AG20443 (cell line): ENCODE data around the gene OSMR.
"Not testable (repeated sequence)": the region's sequence is repeated elsewhere in the genome, so short reads cannot be mapped to it uniquely, and the experiment has no call there.

Experiments used
- DNase-seq: peaks from one replicate; pipeline ENCODE4 v3.0.0; 2012; ENCODE audit warnings: low spot score, mixed read lengths

The OSMR gene

GRCh38 chr5:38831117-38831516, 14.7 kb upstream of the OSMR start:
- DNase-seq: no peak

DNA sequence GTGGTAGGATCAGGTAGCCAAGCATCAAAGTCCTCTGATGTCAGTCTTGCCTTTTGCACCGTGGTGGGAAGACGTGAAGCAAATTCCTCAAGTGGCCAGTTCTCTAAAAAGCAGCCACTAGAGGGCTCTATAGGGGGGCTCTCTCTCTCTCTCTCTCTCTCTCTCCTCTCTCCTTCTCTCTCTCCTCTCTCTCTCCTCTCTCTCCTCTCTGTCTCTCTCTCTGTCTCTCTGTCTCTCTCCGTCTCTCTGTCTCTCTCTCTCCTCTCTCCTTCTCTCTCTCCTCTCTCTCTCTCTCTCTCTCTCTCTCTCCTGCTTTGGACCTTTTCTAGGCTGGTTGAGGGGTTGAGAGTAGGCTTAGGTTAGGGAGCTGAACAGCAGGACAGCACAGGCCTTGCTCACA, 13.9 kb upstream of the OSMR start:
- DNase-seq: no peak

DNA sequence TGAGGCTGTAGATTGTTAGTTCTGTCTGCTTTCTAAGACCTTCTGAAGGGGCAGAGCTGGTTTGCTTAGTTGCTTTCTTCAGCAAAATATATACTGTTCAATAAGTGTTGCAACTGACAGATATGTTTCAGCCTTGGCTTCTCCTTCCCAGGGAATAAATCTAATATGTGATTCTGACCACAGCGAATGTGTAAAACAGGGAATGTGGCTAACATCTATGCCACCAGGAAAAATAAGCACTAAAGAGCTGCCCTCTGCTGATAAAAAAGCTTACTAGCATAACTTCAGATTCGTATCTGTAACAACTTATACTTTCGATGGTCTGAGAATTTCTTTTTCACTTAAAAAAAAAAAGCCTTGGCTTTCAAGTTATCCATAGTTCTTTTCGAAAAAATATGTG, 13.0 kb upstream of the OSMR start:
- no peak for DNase-seq

DNA sequence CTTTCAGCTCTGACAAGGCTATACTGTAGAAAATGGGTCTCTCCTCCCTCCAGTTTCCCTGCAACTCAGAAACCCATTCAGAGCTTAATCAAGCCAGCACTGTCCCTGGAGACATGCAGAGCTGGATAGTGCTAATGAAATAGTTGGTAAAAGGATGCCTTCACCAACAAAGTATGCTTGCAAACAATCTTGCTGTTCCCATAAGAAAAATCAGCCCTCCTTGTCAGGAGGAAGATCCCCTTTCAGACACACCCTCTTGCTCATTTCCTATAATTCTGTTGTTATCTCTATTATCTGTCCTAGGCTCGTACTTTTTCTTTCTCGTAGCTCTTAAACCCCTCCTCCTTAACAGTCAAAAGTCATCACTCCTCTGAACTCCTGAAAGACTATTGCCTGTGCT, 9.9 kb upstream of the OSMR start:
- DNase-seq: peak; percentile 32

DNA sequence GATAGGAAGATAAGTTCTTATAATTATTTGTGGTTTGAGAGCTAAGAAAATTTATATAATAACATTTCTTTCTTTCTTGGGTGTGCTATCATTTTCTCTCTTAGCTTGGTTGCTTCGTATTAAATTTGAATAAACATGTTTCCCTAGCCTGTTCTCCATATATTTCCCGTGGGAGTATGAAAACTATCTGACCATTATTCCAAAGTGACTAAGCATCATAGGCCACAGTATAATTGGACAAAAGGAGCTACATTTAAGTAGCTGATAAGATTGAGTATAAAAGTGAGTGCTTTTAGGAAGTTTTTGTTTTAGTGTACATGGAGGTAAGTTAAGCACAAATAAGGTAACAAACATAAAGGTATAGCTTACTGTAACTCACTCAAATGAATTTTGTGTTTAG, 8.4 kb upstream of the OSMR start:
- no peak for DNase-seq

- DNase-seq: no peak
These were observed 7.9 kb upstream of the OSMR start for GRCh38 chr5:38837932-38838331.

GRCh38 chr5:38843665-38844064, 2.1 kb upstream of the OSMR start:
- DNase-seq: no peak

- peak; percentile 31 for DNase-seq
These were observed 683 bp downstream of the OSMR start for GRCh38 chr5:38846379-38847011.

- DNase-seq: no peak
These were observed 1.9 kb downstream of the OSMR start for GRCh38 chr5:38847559-38848347.

- no peak for DNase-seq
These were observed 2.8 kb downstream of the OSMR start for GRCh38 chr5:38848637-38849036.

DNA sequence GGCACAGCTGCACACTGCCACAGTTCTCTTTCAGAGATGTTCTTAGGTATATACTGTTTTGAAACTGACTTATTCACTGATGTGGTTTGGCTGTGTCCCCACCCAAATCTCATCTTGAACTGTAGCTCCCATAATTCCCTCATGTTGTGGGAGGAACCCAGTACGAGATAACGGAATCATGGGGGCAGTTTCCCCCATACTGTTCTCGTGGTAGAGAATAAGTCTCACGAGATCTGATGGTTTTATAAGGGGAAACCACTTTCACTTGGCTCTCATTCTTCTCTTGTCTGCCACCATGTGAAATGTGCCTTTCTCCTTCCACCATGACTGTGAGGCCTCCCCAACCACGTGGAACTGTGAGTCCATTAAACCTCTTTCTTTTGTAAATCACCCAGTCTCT, 5.8 kb downstream of the OSMR start:
- not testable (repeated sequence) for DNase-seq

GRCh38 chr5:38853753-38854470, 8.1 kb downstream of the OSMR start:
- peak; percentile 82 for DNase-seq

- DNase-seq: no peak
These were observed 9.1 kb downstream of the OSMR start for GRCh38 chr5:38854907-38855306.

DNA sequence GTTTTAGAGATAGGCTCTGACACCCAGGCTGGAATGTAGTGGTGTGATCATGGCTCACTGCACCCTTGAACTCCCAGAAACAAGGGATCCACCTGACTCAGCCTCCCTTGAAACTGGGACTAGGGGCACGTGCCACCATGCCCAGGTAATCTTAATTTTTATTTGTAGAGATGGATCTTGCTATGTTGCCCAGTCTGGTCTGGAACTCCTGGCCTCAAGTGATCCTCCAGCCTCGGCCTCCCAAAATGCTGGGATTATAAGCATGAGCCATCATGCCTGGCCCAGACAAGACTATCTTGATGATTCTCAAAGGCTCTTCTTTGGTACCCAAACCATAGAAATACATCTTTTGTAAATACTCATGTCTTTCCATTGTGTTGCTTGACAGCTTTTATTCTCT, 10.8 kb downstream of the OSMR start:
- no peak for DNase-seq

GRCh38 chr5:38858839-38859238, 13.0 kb downstream of the OSMR start:
- DNase-seq: no peak

GRCh38 chr5:38861986-38862770, 16.4 kb downstream of the OSMR start:
- not testable (repeated sequence) for DNase-seq

GRCh38 chr5:38866362-38867031, 20.7 kb downstream of the OSMR start:
- no peak for DNase-seq

DNA sequence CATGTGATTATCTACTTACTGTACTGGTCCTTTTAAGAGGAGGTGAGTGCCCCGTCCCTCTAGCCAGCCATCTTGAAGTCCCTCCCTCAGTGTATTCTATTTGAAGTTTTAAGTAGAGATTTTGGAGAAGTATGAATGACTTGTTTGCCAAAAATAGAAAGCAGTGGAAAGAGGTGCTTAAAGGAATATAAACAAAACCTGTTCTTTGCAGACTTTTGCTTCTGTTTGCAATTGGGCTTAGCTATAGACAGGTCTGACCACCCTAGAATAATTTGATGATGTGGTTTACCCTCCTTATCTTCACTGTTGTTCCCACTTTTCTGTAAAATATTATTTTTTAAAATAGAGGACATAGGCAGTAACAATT, 21.2 kb downstream of the OSMR start:
- no peak for DNase-seq

- DNase-seq: no peak
These were observed 21.6 kb downstream of the OSMR start for GRCh38 chr5:38867416-38867815.

- no peak for DNase-seq
These were observed 24.8 kb downstream of the OSMR start for GRCh38 chr5:38870595-38870994.

DNA sequence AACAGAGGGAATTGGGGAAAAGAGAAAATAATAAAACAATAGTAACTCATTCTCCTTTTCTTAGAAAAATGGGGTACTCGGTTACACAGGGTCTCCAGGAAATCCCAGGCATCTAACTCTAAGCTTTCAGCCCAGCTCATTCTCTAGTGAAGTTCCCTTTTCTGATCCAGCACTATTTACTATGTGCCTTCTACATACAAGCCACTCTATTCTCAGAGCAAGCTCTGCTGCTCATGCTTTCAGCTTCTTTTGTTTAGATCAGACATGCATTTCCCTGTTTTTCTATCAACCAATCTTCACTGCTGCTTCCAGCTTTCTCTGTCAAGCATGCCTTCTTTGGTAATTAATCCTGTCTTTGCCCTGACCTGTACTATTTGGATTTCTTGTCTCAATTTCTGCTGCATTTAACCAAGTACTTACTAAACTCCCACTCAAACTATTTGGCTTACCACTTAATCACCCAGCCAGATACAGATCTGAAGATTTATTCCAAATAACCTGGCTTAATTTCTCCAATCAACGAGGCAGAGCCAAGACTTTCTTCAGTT, 25.3 kb downstream of the OSMR start:
- DNase-seq: no peak
